ENCODE results near the gene KDM1A. TPM values are rescaled to one million over a fixed set of nuclear protein-coding genes. Genes with fewer than 3 reads are reported as not detected.

KDM1A gene
- total RNA-seq, 4 donors from 2014 or later: 44.4 to 56.5 (median 52.2) TPM

DNA sequence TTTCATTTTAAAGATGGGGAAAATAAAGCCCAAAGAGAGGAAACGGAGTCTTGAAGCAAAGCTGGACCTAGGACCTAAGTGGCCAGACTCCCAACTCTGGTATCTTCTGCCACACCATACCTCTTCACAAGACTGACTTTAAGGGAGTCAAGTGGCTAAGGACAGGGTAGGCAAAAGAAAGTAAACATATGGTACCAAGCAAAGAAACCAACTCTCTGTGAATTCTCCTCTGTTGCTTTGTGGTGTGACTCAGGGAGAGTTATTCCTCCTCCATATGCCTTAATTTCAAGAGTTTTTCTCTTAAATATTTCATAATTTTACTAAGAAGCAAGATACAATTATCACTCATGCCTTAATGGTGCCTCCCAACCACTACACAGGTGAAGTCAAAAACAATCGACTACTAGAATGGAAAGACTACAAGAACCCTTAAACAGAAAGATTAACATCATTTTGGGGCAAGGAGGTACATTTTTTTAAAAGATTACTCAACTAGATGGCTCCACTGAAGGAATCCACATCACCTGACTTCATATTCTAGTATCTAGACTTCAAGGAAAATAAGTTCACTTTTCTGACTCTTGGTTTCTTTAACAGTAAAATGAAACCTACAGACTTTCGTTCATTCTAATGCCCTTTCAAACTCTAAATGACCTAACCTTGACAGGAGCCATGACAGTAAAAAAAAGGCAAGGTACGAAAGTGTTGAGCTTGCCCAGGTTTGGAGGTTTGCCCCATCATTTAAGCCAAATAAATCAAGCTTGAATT lies 105.2 kb downstream of the KDM1A start:
- TF ChIP-seq POLR2A (IDR thresholded peaks at IDR 0.05) (no peak), CTCF (IDR thresholded peaks at IDR 0.05) (no peak), EP300 (IDR thresholded peaks at IDR 0.05) (no peak)
- DNase-seq (ENCODE audit: low spot score in 2 of 2): no peak
- H3K4me1 ChIP-seq: peaks cover 0 to 36% (median 14%) of the 10 kb centered on the region in 4 donors
- H3K9me3 ChIP-seq: no peaks in the 10 kb centered on the region
- no peak overlapping the region for H3K4me3 ChIP-seq
- H3K27me3 ChIP-seq: no peaks in the 10 kb centered on the region
- no peak overlapping the region for H3K27ac ChIP-seq
- no peaks in the 10 kb centered on the region for H3K36me3 ChIP-seq
- 90 to 93% methylated on average over 4 of the region's 4 CpGs for WGBS, 2 donors

- Histone ChIP-seq H3K27ac (no peak overlapping the region), H3K27me3 (no peaks in the 10 kb centered on the region), H3K9me3 (no peaks in the 10 kb centered on the region), H3K4me1 (peaks cover 0 to 31% (median 14%) of the 10 kb centered on the region in 4 donors), H3K36me3 (no peaks in the 10 kb centered on the region), H3K4me3 (no peak overlapping the region)
- 77% methylated on average over 4 of the region's 4 CpGs for WGBS, 2 donors
- DNase-seq (ENCODE audit: low spot score in 2 of 2): no peak
- TF ChIP-seq POLR2A (IDR thresholded peaks at IDR 0.05) (no peak), EP300 (IDR thresholded peaks at IDR 0.05) (no peak), CTCF (IDR thresholded peaks at IDR 0.05) (no peak)
Observed at GRCh38 chr1:23125489-23125888, 106.2 kb downstream of the KDM1A start.

DNA sequence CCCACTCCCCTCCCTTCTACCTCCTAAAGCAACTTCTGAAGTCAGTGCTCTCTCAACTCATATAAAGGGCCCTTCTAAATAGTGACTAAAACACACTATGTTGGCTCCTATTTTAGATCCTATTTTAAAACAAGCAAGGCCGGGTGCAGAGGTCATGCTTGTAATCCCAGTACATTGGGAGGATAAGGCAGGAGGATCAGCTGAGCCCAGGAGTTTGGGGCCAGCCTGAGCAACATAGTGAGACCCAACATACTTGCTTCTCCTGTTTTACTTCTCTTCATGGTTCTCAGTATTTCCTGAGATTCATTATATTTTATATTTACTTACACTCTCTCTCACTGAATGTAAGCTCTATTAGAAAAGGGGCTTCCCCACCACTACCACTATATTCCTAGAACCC lies 106.9 kb downstream of the KDM1A start:
- 41 to 61% methylated on average over 1 of the region's 1 CpG for WGBS, 2 donors
- TF ChIP-seq POLR2A (IDR thresholded peaks at IDR 0.05) (no peak), CTCF (IDR thresholded peaks at IDR 0.05) (no peak), EP300 (IDR thresholded peaks at IDR 0.05) (no peak)
- DNase-seq (ENCODE audit: low spot score in 2 of 2): no peak
- no peaks in the 10 kb centered on the region for H3K36me3 ChIP-seq
- no peak overlapping the region for H3K27ac ChIP-seq
- peaks cover 0 to 31% (median 14%) of the 10 kb centered on the region in 4 donors for H3K4me1 ChIP-seq
- H3K4me3 ChIP-seq: no peak overlapping the region
- H3K27me3 ChIP-seq: no peaks in the 10 kb centered on the region
- no peaks in the 10 kb centered on the region for H3K9me3 ChIP-seq

GRCh38 chr1:23126801-23127200 lies 107.5 kb downstream of the KDM1A start:
- TF ChIP-seq EP300 (IDR thresholded peaks at IDR 0.05): no peak
- no peak for TF ChIP-seq POLR2A (IDR thresholded peaks at IDR 0.05)
- no peak for TF ChIP-seq CTCF (IDR thresholded peaks at IDR 0.05)
- Histone ChIP-seq H3K4me3 (no peak overlapping the region), H3K4me1 (peaks cover 0 to 25% (median 12%) of the 10 kb centered on the region in 4 donors), H3K27ac (no peak overlapping the region), H3K27me3 (no peaks in the 10 kb centered on the region), H3K9me3 (no peaks in the 10 kb centered on the region), H3K36me3 (no peaks in the 10 kb centered on the region)
- 71 to 73% methylated on average over 3 of the region's 3 CpGs for WGBS, 2 donors
- no peak for DNase-seq (ENCODE audit: low spot score in 2 of 2)

DNA sequence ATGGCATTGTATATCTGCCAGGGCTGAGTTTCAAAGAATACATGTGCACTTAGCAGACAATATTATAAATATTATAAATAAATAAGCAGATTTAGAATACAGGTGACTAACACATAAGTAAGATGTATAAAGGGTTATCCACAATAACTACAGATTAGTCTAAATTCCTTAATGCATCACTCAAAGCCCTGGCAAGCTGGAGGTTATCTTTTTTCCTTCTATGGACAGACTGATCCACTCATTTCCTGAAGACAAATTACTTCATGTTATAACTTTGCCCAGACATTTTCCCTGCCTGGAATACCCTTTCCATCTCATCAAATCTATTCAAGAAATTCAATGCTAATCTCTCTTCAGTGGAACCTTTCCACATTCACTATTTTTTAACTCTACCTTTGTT lies 110.6 kb downstream of the KDM1A start:
- Histone ChIP-seq H3K4me1 (no peaks in the 10 kb centered on the region), H3K27me3 (no peaks in the 10 kb centered on the region)
- no peak for TF ChIP-seq POLR2A (IDR thresholded peaks at IDR 0.05)

More for the DNA sequence above, 110.6 kb downstream of the KDM1A start:
- H3K27ac ChIP-seq: no peak overlapping the region
- H3K4me3 ChIP-seq: no peak overlapping the region
- DNase-seq (ENCODE audit: low spot score in 2 of 2): no peak
- no peaks in the 10 kb centered on the region for H3K9me3 ChIP-seq
- H3K36me3 ChIP-seq: no peaks in the 10 kb centered on the region

All from tibial nerve (tissue), 4 donors.